Measurements from ENCODE around the gene CFAP99. TPM values are rescaled to one million over a fixed set of nuclear protein-coding genes. Genes with fewer than 3 reads are reported as not detected.

Gene CFAP99
- total and polyA plus RNA-seq, 9 of the 15 experiments (the other 6 are each of a cell fraction or from before 2014, with no cell fraction given): 0.07 to 0.18 (median 0.09) TPM; not detected in 6

GRCh38 chr4:2388429-2389182 lies 30.1 kb upstream of the CFAP99 start (continued):
- TF ChIP-seq ZNF551 (CRISPR knock-in tag; IDR thresholded peaks at IDR 0.05) (no peak), E2F4 (CRISPR knock-in tag; IDR thresholded peaks at IDR 0.05; ENCODE audit: low read depth) (no peak), ARID4B (CRISPR knock-in tag; IDR thresholded peaks at IDR 0.05) (no peak), SNIP1 (IDR thresholded peaks at IDR 0.05; ENCODE audit: low read depth) (peak; percentile 76), CBX2 (IDR thresholded peaks at IDR 0.05; ENCODE audit: insufficient read depth, low read length, poor library complexity, severe bottlenecking) (no peak), ATF1 (CRISPR knock-in tag; IDR thresholded peaks at IDR 0.05) (no peak), ATF1 (tag; IDR thresholded peaks at IDR 0.05) (no peak), ZNF584 (CRISPR knock-in tag; IDR thresholded peaks at IDR 0.05; ENCODE audit: low read depth) (no peak), PML (IDR thresholded peaks at IDR 0.05; ENCODE audit: low read length) (no peak), RCOR1 (IDR thresholded peaks at IDR 0.05; ENCODE audit: borderline replicate concordance in 1 of 2, low read depth in 2 of 2, low read length in 2 of 2) (no peak), ZBTB7A (IDR thresholded peaks at IDR 0.05; ENCODE audit: borderline replicate concordance, control insufficient read depth, low read depth, low read length) (peak; percentile 40; the same call in 1 of the 2 replicates), ZNF695 (CRISPR knock-in tag; IDR thresholded peaks at IDR 0.05) (no peak), MEF2A (IDR thresholded peaks at IDR 0.05; ENCODE audit: control insufficient read depth, low read depth, low read length) (no peak), LARP7 (IDR thresholded peaks at IDR 0.05) (no peak), NFATC3 (IDR thresholded peaks at IDR 0.05) (peak; percentile 97), PHF20 (IDR thresholded peaks at IDR 0.05; ENCODE audit: partially characterized antibody) (no peak), HDAC1 (IDR thresholded peaks at IDR 0.05) (no peak)
- TF ChIP-seq, protein P1, sequence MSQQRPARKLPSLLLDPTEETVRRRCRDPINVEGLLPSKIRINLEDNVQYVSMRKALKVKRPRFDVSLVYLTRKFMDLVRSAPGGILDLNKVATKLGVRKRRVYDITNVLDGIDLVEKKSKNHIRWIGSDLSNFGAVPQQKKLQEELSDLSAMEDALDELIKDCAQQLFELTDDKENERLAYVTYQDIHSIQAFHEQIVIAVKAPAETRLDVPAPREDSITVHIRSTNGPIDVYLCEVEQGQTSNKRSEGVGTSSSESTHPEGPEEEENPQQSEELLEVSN (IDR thresholded peaks at IDR 0.05; ENCODE audit: borderline replicate concordance in 1 of 2, extremely low read depth in 1 of 2, insufficient read depth in 1 of 2, insufficient read length in 1 of 2, low read depth in 1 of 2, low read length in 1 of 2, poor library complexity in 1 of 2, severe bottlenecking in 1 of 2): no peak
- TF ChIP-seq, protein P2, sequence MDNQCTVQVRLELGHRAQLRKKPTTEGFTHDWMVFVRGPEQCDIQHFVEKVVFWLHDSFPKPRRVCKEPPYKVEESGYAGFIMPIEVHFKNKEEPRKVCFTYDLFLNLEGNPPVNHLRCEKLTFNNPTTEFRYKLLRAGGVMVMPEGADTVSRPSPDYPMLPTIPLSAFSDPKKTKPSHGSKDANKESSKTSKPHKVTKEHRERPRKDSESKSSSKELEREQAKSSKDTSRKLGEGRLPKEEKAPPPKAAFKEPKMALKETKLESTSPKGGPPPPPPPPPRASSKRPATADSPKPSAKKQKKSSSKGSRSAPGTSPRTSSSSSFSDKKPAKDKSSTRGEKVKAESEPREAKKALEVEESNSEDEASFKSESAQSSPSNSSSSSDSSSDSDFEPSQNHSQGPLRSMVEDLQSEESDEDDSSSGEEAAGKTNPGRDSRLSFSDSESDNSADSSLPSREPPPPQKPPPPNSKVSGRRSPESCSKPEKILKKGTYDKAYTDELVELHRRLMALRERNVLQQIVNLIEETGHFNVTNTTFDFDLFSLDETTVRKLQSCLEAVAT (IDR thresholded peaks at IDR 0.05): 0 out of 4 replicates have a peak, but pooled peaks of 1 of the 2 experiments have one; percentile 66

All from K562 (cell line).